ENCODE data around the gene DEK.
A peak's percentile ranks its signal among the peaks of the same experiment; 100 is the strongest.

Gene DEK

DNA sequence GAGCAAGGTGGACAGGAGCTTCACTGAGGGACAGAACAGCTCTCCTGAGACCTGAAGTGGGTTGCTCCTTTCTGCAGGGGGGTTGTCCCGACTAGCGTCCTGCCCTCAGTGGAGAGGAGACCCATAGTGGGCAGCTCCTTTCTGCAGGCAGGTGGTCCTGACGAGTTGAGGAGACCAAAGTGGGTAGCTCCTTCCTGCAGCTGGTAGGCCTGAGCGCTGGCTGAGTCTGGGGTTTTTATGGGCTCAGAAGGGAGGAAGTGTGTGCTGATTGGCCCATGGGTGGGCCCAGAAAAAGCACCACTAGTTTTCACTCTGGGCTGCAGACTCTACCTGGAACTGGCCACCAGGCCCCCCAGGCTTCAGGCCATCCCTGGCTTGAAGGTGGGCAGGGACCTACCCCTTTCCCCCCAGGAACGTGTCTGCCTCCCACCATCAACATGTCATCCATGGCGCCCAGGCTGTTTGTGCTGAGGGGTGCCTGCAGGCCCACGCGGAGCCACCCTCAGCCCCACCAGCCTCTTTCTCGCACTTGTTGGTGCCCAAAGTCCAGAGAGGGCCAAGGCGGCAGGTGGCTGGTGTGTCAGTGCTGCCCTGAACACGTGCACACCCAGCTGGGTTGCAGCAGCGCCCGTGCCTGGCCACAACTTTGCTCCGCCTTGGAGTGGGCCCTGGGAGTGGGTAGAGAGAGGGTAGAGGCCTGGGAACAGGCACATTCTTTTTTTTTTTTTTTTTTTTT lies 1.6 kb upstream of the DEK start:
- no peak for DNase-seq

DNA sequence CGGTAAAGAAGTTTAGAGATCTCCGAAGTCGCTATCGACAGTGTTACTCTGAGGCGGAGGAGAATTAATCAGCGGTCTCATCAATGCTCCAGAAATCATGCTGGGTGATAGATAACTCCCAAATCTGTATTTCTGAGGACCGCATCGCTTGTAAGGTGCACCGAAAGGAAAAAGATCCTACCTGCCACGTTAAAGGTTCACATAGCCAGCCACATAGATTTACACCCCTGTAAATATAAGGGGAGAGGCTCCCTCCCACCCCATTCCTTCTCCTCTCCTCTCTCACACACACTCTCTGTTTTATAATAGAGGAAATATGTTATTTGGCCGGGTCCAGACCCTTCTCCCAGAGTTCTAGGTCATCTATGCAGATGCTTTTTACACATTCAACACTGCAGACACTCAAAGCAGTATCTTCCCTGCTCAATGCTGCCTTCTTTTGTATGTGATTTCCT lies 620 bp upstream of the DEK start:
- no peak for DNase-seq

DNA sequence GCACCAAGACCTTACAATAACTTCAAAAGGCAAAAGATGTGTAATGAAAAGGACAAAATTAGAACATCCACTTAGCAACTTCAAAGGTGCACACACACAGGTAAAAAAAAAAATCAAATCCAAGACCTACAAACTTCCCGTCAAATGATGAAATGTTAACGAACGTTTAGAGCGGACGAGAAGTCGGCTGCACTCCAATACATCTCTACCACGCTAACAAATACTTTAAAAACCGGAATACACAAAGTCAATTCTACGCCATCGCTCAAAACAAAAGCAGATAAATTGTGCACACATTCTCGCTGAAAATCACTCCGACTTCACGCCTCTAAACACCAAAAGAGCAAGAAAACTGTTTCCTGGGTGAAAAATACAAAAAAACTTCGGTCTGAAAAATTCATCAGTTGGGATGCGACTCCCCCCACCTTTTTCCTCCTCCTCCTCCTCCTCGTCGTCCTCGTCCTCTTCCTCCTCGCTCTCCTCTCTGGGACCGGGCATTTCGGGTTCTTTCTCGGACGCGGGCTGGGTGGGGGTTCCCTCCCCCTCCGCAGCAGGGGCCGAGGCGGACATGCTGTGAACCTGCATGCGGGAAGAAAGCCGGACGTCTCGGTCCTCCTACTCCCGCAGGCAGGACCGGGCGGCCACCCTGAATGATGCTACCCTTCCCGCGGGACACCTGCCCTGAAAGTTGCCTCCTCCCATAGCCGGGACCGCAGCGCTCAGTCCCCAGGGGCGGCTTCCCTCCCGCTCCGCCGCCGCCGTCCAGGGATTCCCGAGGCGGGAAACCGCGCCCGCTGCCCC lies 712 bp downstream of the DEK start:
- DNase-seq = peak in 5 of 14 donors; percentile 61 to 68 (median 63)

DNA sequence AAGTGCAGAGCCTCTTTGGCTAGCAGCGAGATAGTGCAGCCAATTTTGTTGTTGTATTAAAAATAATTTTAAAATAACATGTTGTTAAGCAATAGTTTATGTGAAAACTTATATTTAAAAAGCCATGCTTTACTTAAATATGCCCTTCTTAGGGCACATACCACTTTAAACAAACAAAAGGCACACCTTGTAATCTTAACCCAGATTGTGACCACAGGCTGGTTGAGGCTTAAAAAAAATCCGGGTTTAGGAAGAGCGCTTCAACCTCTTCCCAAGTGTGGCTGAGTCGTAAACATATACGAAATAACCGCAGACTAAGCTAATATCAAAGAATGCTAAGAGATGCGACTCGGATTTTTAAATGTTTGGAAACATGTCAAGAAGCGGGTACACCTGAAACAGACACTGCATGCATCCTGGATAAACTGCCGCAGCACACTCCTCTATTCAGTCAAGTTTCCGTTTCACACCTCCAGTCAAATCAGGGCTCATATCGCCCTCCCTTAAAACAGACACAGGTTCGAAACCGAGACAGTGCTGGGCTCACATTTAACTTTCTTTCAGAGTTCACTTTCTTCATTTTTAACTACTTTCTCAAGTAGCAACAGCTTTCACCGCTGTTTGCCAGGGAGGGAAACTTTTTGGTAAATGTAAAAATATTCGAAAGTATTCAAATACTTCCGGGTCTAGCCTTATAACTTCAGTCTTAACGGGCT lies 1.5 kb downstream of the DEK start:
- no peak for DNase-seq

DNA sequence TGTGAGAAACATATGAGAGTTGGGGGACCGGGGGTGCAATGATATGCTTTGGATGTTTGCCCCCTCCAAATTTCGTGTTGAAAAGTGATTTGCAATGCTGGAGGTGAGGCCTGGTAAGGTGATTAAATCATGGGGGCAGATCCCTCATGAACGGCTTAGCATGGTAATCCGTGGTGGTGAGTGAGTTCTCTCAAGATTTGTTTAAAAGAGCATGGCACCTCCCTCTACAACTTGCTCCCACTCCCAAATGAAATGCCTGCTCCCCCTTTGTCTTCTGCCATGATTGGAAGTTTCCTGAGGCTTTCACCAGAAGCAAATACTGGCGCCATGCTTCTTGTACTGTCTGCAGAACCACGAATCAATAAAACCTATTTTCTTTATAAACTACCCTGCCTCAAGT lies 2.5 kb downstream of the DEK start:
- DNase-seq = no peak

- DNase-seq = peak in 1 of 14 donors; percentile 21
Observed at GRCh38 chr6:18260448-18261106, 3.8 kb downstream of the DEK start.

DNA sequence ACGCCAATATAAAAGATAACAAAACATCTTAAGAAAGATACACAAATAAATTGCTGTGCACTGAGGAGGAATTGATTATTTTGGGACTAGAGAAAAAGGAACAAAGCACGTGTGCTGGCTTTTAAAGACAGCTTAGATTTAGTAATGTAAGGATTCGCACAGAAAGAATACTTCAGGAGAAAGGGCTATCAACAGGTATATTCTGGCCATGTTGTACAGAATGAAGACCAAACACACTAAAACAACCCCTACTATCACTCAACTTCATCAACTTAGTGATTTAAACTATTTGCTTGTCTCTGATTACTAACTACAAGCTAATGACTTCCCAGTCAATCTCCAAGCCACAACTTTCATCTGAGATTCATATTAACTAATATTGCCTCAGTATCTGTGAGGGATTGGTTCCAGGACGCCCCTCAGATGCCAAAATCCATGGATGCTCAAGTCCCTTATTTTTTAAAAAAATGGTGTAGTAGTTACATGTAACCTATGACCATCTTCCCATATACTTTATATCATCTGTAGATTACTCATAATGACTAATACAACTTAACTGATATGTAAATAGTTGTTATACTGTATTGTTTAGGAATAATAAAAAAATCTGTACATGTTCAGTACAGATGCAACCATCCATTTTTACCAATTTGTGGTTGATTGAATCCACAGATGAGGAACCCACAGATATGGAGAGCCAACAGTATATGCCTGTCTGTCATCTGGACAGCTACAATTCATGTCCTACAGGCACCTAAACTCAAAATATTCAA lies 4.5 kb downstream of the DEK start:
- no peak for DNase-seq

DNA sequence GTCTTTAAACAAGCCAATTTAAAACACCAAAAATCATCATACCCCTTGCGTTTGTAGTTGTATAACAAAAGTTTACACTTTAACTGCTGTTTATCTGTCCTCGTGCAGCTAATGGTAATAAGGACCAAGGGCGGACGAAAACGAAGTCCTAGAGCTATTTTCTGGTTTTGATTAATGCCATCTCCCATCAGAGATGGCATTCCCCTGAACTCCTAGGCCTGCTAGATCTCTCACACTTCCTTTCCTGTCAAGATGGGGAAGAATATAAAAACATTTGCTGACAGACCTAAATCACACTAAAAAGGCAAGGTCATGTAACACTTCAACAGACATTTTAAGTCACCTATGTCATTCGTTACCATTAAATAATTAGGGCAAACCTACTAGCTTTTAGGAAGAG lies 9.5 kb downstream of the DEK start:
- no peak for DNase-seq

GRCh38 chr6:18253635-18254034 lies 10.7 kb downstream of the DEK start:
- no peak for DNase-seq

GRCh38 chr6:18249271-18249670 lies 15.1 kb downstream of the DEK start:
- DNase-seq = no peak

- no peak for DNase-seq
Observed at GRCh38 chr6:18248698-18249097, 15.6 kb downstream of the DEK start.

- DNase-seq = no peak
Observed at GRCh38 chr6:18247002-18247401, 17.3 kb downstream of the DEK start.

GRCh38 chr6:18246205-18246604 lies 18.1 kb downstream of the DEK start:
- DNase-seq = no peak

GRCh38 chr6:18245642-18246041 lies 18.7 kb downstream of the DEK start:
- DNase-seq = no peak

GRCh38 chr6:18245079-18245478 lies 19.3 kb downstream of the DEK start:
- no peak for DNase-seq

DNA sequence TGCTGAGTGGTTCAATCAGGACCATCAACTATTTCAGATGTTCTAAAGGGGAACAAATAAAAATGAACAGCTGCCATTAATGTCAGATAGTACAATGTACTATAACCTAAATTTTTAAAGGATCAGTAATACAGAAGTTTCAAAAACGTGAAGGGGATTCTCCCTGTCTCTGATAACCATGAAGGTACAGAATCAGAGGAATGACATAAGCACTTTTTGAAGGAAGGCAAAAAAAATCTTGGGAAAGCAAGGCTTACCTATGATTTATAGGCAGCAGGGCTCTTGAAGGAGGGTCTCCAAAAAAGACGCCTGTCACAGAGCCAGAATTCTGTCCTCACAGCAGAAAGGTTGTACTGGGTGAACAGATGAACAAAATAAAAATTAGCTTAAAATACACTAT lies 20.1 kb downstream of the DEK start:
- no peak for DNase-seq

DNA sequence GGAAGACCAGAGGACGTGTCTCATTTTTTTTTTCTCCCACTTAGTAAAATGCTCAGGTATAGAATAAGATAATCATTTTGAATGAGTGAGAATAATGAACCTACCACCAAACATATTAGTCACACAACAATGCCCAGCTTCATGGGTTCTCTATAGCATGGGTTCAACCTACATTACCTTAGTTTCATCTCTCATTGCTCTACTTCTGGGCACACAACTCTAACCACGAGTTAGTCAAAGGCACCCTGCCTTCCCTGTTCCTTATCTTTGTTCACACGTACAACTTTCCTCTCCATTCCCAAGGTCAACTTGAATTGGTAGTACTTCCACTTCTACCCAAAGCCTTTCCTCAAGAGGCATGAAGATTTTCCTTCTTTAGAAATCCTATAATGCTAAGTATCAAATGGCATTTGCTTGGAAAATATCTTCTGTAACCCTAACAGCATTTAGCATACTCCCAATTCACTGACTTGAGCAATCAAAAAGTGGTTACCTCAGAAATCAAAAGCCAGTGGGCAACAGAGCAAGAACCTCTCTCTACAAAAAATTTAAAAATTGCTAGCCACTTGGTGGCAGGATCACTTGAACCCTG lies 20.9 kb downstream of the DEK start:
- no peak for DNase-seq

GRCh38 chr6:18242062-18242851 lies 22.1 kb downstream of the DEK start:
- DNase-seq = no peak

GRCh38 chr6:18241208-18242038 lies 22.9 kb downstream of the DEK start:
- DNase-seq = no peak

GRCh38 chr6:18240230-18240629 lies 24.1 kb downstream of the DEK start:
- no peak for DNase-seq
